Suppressor macrophage (primary cell): ENCODE results near the gene SIRT2.
"Not testable (repeated sequence)": the region's sequence is repeated elsewhere in the genome, so short reads cannot be mapped to it uniquely, and the experiment has no call there.

Experiments used
- DNase-seq, 4 experiments: peaks; one replicate each; pipeline ENCODE4 v3.0.0-alpha.2; 2020 to 2022

Gene SIRT2

GRCh38 chr19:38894968-38895367, 4.5 kb downstream of the SIRT2 start:
- no peak for DNase-seq

GRCh38 chr19:38893341-38893771, 6.1 kb downstream of the SIRT2 start:
- DNase-seq, result no peak

GRCh38 chr19:38892841-38893240, 6.6 kb downstream of the SIRT2 start:
- no peak for DNase-seq

GRCh38 chr19:38891771-38892170, 7.6 kb downstream of the SIRT2 start:
- no peak for DNase-seq

GRCh38 chr19:38890686-38891085, 8.7 kb downstream of the SIRT2 start:
- no peak for DNase-seq

GRCh38 chr19:38889803-38890202, 9.6 kb downstream of the SIRT2 start:
- DNase-seq, result no peak

- DNase-seq, result no peak
Observed at GRCh38 chr19:38888876-38889275, 10.5 kb downstream of the SIRT2 start.

- not testable (repeated sequence) for DNase-seq
Observed at GRCh38 chr19:38884691-38885090, 14.7 kb downstream of the SIRT2 start.

GRCh38 chr19:38883286-38883685, 16.1 kb downstream of the SIRT2 start:
- no peak for DNase-seq

GRCh38 chr19:38880882-38881609, 18.4 kb downstream of the SIRT2 start:
- no peak for DNase-seq

GRCh38 chr19:38880076-38880881, 19.1 kb downstream of the SIRT2 start:
- DNase-seq, result no peak

GRCh38 chr19:38879400-38879751, 20.0 kb downstream of the SIRT2 start:
- no peak for DNase-seq

GRCh38 chr19:38878575-38879399, 20.6 kb downstream of the SIRT2 start:
- DNase-seq, result no peak

- peak in 3 of 4 experiments; percentile 42 to 59 (median 55) for DNase-seq
Observed at GRCh38 chr19:38877781-38878574, 21.4 kb downstream of the SIRT2 start, which contains the start of gene RINL. Gene RINL, minus strand, starts transcription at chr19:38878275. Its CDS starts 1,533 bp downstream, at chr19:38876742.

GRCh38 chr19:38875656-38876395, 23.6 kb downstream of the SIRT2 start:
- peak; percentile 13 to 57 (median 40) for DNase-seq

GRCh38 chr19:38873400-38873799, 26.0 kb downstream of the SIRT2 start:
- DNase-seq, result not testable (repeated sequence)

- DNase-seq, result no peak
Observed at GRCh38 chr19:38870612-38871011, 28.8 kb downstream of the SIRT2 start.

GRCh38 chr19:38869836-38870607, 29.4 kb downstream of the SIRT2 start:
- DNase-seq, result peak; percentile 71 to 94 (median 78)

- peak in 2 of 4 experiments; percentile 25 to 49 for DNase-seq
Observed at GRCh38 chr19:38869160-38869835, 30.1 kb downstream of the SIRT2 start.

- no peak for DNase-seq
Observed at GRCh38 chr19:38868551-38868950, 30.9 kb downstream of the SIRT2 start.
